Activated CD4-positive, alpha-beta T cell treated with anti-CD3 and anti-CD28 coated beads for 36 hours (primary cell): ENCODE measurements around the gene SORCS1. TPM values are rescaled to one million over a fixed set of nuclear protein-coding genes. Genes with fewer than 3 reads are reported as not detected.

Experiments
- ATAC-seq: fragments of 200-7000 bp; cut with Tn5 transposase; one replicate; pipeline ENCODE4 v1.10.0; 2021; ENCODE audit warnings: mild to moderate bottlenecking, moderate library complexity
- CTCF ChIA-PET: fragments of 350-600 bp; sonication (Branson Sonifier 250); formaldehyde crosslinking; loops from one replicate; lab custom pipeline; 2021; ENCODE audit warnings: antibody characterized with exemption; lab: Charles Lee
- POLR2A ChIA-PET: fragments of 350-600 bp; sonication (Branson Sonifier 250); formaldehyde crosslinking; loops from one replicate; lab custom pipeline; 2021; ENCODE audit warnings: antibody characterized with exemption, inconsistent platforms; lab: Charles Lee
- DNase-seq: peaks from one replicate; pipeline ENCODE4 v3.0.0-alpha.2; 2020
- H3K27ac Mint-ChIP-seq: one replicate; pipeline ENCODE4 v1.8.0; 2021; ENCODE audit warnings: mixed read lengths
- H3K27me3 Mint-ChIP-seq: one replicate; pipeline ENCODE4 v1.8.0; 2021; ENCODE audit warnings: mixed read lengths
- H3K36me3 Mint-ChIP-seq: one replicate; pipeline ENCODE4 v1.8.0; 2021; ENCODE audit warnings: low read depth, mixed read lengths
- H3K4me1 Mint-ChIP-seq: one replicate; pipeline ENCODE4 v1.8.0; 2021; ENCODE audit warnings: mixed read lengths
- H3K4me3 Mint-ChIP-seq: one replicate; pipeline ENCODE4 v1.8.0; 2021; ENCODE audit warnings: mild to moderate bottlenecking, moderate library complexity, mixed read lengths
- H3K9me3 Mint-ChIP-seq: one replicate; pipeline ENCODE4 v1.8.0; 2021; ENCODE audit warnings: low read depth, mixed read lengths
- intact Hi-C, 2 experiments: fragments of 100-400 bp; cut with DNase I in 1 of 2; cut with micrococcal nuclease in 1 of 2; formaldehyde crosslinking; loops; one replicate each; pipeline versions ENCODE4 v1.14.2 to v1.15.1; 2022 to 2024; cut with DNase I, micrococcal nuclease
- total RNA-seq, 2 experiments: library from RNA; stranded (reverse); gene quantifications; one replicate each; pipeline ENCODE4 v1.2.3, GENCODE V29; 2021

The SORCS1 gene
- total RNA-seq, 2 experiments from 2014 or later, result not detected

GRCh38 chr10:106631016-106631702 is 533.3 kb downstream of the SORCS1 start:
- Mint-ChIP-seq H3K9me3 (peaks cover 3% of the 10 kb centered on the region), H3K27me3 (no peaks in the 10 kb centered on the region), H3K4me3 (no peak overlapping the region), H3K4me1 (no peaks in the 10 kb centered on the region), H3K27ac (no peak overlapping the region), H3K36me3 (no peaks in the 10 kb centered on the region)
- no peak for DNase-seq
- intact Hi-C loops, result no loop called here
- ChIA-PET POLR2A (no interaction called here), CTCF (no interaction called here)
- no peak for ATAC-seq

- no peaks in the 10 kb centered on the region for H3K36me3 Mint-ChIP-seq
- POLR2A ChIA-PET, result no interaction called here
- no peaks in the 10 kb centered on the region for H3K4me1 Mint-ChIP-seq
- CTCF ChIA-PET, result no interaction called here
- H3K27ac Mint-ChIP-seq, result no peak overlapping the region
- DNase-seq (no peak), ATAC-seq (no peak)
- peaks cover 3% of the 10 kb centered on the region for H3K27me3 Mint-ChIP-seq
- H3K9me3 Mint-ChIP-seq, result no peaks in the 10 kb centered on the region
- intact Hi-C loops, result no loop called here
- no peak overlapping the region for H3K4me3 Mint-ChIP-seq
Measured at GRCh38 chr10:106626371-106626770, 538.1 kb downstream of the SORCS1 start.

GRCh38 chr10:106625751-106626150 is 538.8 kb downstream of the SORCS1 start:
- H3K4me3 Mint-ChIP-seq, result no peak overlapping the region
- POLR2A ChIA-PET, result no interaction called here
- H3K36me3 Mint-ChIP-seq, result no peaks in the 10 kb centered on the region
- DNase-seq (no peak), ATAC-seq (no peak)
- no peaks in the 10 kb centered on the region for H3K4me1 Mint-ChIP-seq
- intact Hi-C loops, result loop anchor here in 1 of 2 experiments (1.0 kb wide), 1 partner anchor 1919 kb away; no protein-coding TSS in a partner anchor
- CTCF ChIA-PET, result interaction anchor here (0.7 kb wide), 1 partner anchor 86 kb away, joined by 3 read pairs; no protein-coding TSS in a partner anchor
- peaks cover 3% of the 10 kb centered on the region for H3K27me3 Mint-ChIP-seq
- H3K27ac Mint-ChIP-seq, result no peak overlapping the region
- H3K9me3 Mint-ChIP-seq, result no peaks in the 10 kb centered on the region

GRCh38 chr10:106619346-106619745 is 545.2 kb downstream of the SORCS1 start:
- Mint-ChIP-seq H3K4me1 (no peaks in the 10 kb centered on the region), H3K9me3 (no peaks in the 10 kb centered on the region), H3K27ac (no peak overlapping the region), H3K4me3 (no peak overlapping the region), H3K36me3 (no peaks in the 10 kb centered on the region), H3K27me3 (peaks cover 3% of the 10 kb centered on the region)
- ATAC-seq (no peak), DNase-seq (no peak)
- ChIA-PET POLR2A (no interaction called here), CTCF (interaction anchor here (0.6 to 0.8 kb wide), 2 partner anchors 270 to 431 kb away, joined by 3 read pairs; no protein-coding TSS in a partner anchor)
- intact Hi-C loops, result no loop called here

- no peaks in the 10 kb centered on the region for H3K4me1 Mint-ChIP-seq
- H3K27me3 Mint-ChIP-seq, result no peaks in the 10 kb centered on the region
- no peaks in the 10 kb centered on the region for H3K36me3 Mint-ChIP-seq
- H3K9me3 Mint-ChIP-seq, result no peaks in the 10 kb centered on the region
- H3K27ac Mint-ChIP-seq, result no peak overlapping the region
- POLR2A ChIA-PET, result no interaction called here
- ATAC-seq (no peak), DNase-seq (no peak)
- intact Hi-C loops, result no loop called here
- CTCF ChIA-PET, result no interaction called here
- H3K4me3 Mint-ChIP-seq, result no peak overlapping the region
Measured at GRCh38 chr10:106618646-106619045, 545.9 kb downstream of the SORCS1 start.

GRCh38 chr10:106615081-106615480 is 549.4 kb downstream of the SORCS1 start:
- no peak overlapping the region for H3K4me3 Mint-ChIP-seq
- intact Hi-C loops, result no loop called here
- H3K4me1 Mint-ChIP-seq, result no peaks in the 10 kb centered on the region
- H3K27me3 Mint-ChIP-seq, result no peaks in the 10 kb centered on the region
- H3K9me3 Mint-ChIP-seq, result no peaks in the 10 kb centered on the region
- H3K36me3 Mint-ChIP-seq, result no peaks in the 10 kb centered on the region
- ATAC-seq (no peak), DNase-seq (no peak)
- POLR2A ChIA-PET, result no interaction called here
- no peak overlapping the region for H3K27ac Mint-ChIP-seq
- CTCF ChIA-PET, result no interaction called here

- ChIA-PET POLR2A (no interaction called here), CTCF (no interaction called here)
- no peaks in the 10 kb centered on the region for H3K27me3 Mint-ChIP-seq
- no peak overlapping the region for H3K4me3 Mint-ChIP-seq
- intact Hi-C loops, result no loop called here
- H3K4me1 Mint-ChIP-seq, result no peaks in the 10 kb centered on the region
- no peak overlapping the region for H3K27ac Mint-ChIP-seq
- ATAC-seq (no peak), DNase-seq (no peak)
- H3K9me3 Mint-ChIP-seq, result no peaks in the 10 kb centered on the region
- no peaks in the 10 kb centered on the region for H3K36me3 Mint-ChIP-seq
Measured at GRCh38 chr10:106614293-106614692, 550.2 kb downstream of the SORCS1 start.

GRCh38 chr10:106612381-106612780 is 552.1 kb downstream of the SORCS1 start:
- ATAC-seq, result no peak
- DNase-seq, result no peak
- Mint-ChIP-seq H3K27me3 (no peaks in the 10 kb centered on the region), H3K27ac (no peak overlapping the region), H3K36me3 (no peaks in the 10 kb centered on the region), H3K9me3 (no peaks in the 10 kb centered on the region), H3K4me3 (no peak overlapping the region), H3K4me1 (no peaks in the 10 kb centered on the region)
- CTCF ChIA-PET, result no interaction called here
- intact Hi-C loops, result no loop called here
- POLR2A ChIA-PET, result no interaction called here

GRCh38 chr10:106609470-106610266 is 554.8 kb downstream of the SORCS1 start:
- ChIA-PET CTCF (no interaction called here), POLR2A (interaction anchor here (0.7 kb wide), 1 partner anchor 137 kb away, joined by 3 read pairs; no protein-coding TSS in a partner anchor)
- Mint-ChIP-seq H3K4me1 (no peaks in the 10 kb centered on the region), H3K36me3 (no peaks in the 10 kb centered on the region), H3K27ac (no peak overlapping the region), H3K4me3 (no peak overlapping the region), H3K27me3 (no peaks in the 10 kb centered on the region), H3K9me3 (no peaks in the 10 kb centered on the region)
- ATAC-seq (no peak), DNase-seq (no peak)
- intact Hi-C loops, result no loop called here

- Mint-ChIP-seq H3K9me3 (no peaks in the 10 kb centered on the region), H3K4me3 (no peak overlapping the region), H3K4me1 (no peaks in the 10 kb centered on the region), H3K27ac (no peak overlapping the region), H3K36me3 (no peaks in the 10 kb centered on the region), H3K27me3 (no peaks in the 10 kb centered on the region)
- intact Hi-C loops, result no loop called here
- ATAC-seq (no peak), DNase-seq (no peak)
- CTCF ChIA-PET, result interaction anchor here (0.8 kb wide), 1 partner anchor 19 kb away, joined by 3 read pairs; no protein-coding TSS in a partner anchor
- POLR2A ChIA-PET, result no interaction called here
Measured at GRCh38 chr10:106608066-106608465, 556.4 kb downstream of the SORCS1 start.

GRCh38 chr10:106595281-106595680 is 569.2 kb downstream of the SORCS1 start:
- ChIA-PET CTCF (no interaction called here), POLR2A (no interaction called here)
- no peaks in the 10 kb centered on the region for H3K9me3 Mint-ChIP-seq
- H3K4me3 Mint-ChIP-seq, result no peak overlapping the region
- H3K27me3 Mint-ChIP-seq, result no peaks in the 10 kb centered on the region
- ATAC-seq (no peak), DNase-seq (no peak)
- H3K36me3 Mint-ChIP-seq, result no peaks in the 10 kb centered on the region
- no peaks in the 10 kb centered on the region for H3K4me1 Mint-ChIP-seq
- no peak overlapping the region for H3K27ac Mint-ChIP-seq
- intact Hi-C loops, result no loop called here

GRCh38 chr10:106593876-106594275 is 570.6 kb downstream of the SORCS1 start:
- ChIA-PET POLR2A (no interaction called here), CTCF (interaction anchor here (1.2 kb wide), 1 partner anchor 374 kb away, joined by 5 read pairs; no protein-coding TSS in a partner anchor)
- intact Hi-C loops, result no loop called here
- no peak for DNase-seq
- Mint-ChIP-seq H3K27me3 (no peaks in the 10 kb centered on the region), H3K4me3 (no peak overlapping the region), H3K9me3 (peaks cover 2% of the 10 kb centered on the region), H3K4me1 (no peaks in the 10 kb centered on the region), H3K36me3 (no peaks in the 10 kb centered on the region), H3K27ac (no peak overlapping the region)
- ATAC-seq, result no peak
